K562 (cell line): ENCODE results near the gene MAP3K6. TPM values are rescaled to one million over a fixed set of nuclear protein-coding genes. Genes with fewer than 3 reads are reported as not detected.

ENCODE experiments used
- C11orf30 ChIP-seq: fragments of 450-650 bp; IDR thresholded peaks from 2 replicates; pipeline ENCODE4 v1.6.1; 2016; ENCODE audit warnings: low read depth, mild to moderate bottlenecking
- IRF2 ChIP-seq: sonication (generic); formaldehyde crosslinking; IDR thresholded peaks from 2 replicates; pipeline ENCODE4 v1.8.1; 2022; ENCODE audit warnings: mild to moderate bottlenecking, missing genetic modification reagents
- MTA3 ChIP-seq: fragments of 450-650 bp; formaldehyde crosslinking; IDR thresholded peaks from 2 replicates; pipeline ENCODE4 v1.6.1; 2017; ENCODE audit warnings: mild to moderate bottlenecking, borderline replicate concordance
- NONO ChIP-seq, 2 experiments: fragments of 200-400 bp in 1 of 2; fragments of 450-650 bp in 1 of 2; formaldehyde crosslinking in 1 of 2; IDR thresholded peaks; 2 replicates each; pipeline ENCODE4 v1.6.1; 2017; ENCODE audit warnings: low read depth in 2 of 2, mild to moderate bottlenecking in 2 of 2, moderate library complexity in 2 of 2, low read length in 1 of 2
- STAG1 ChIP-seq: sonication (generic); formaldehyde crosslinking; IDR thresholded peaks from 2 replicates; pipeline ENCODE4 v1.5.0; 2020; ENCODE audit warnings: missing genetic modification reagents, borderline replicate concordance
- TAL1 ChIP-seq: fragments of 450-650 bp; IDR thresholded peaks from 2 replicates; pipeline ENCODE4 v1.6.1; 2016; ENCODE audit warnings: mild to moderate bottlenecking
- ZBTB1 ChIP-seq: sonication (generic); formaldehyde crosslinking; IDR thresholded peaks from 2 replicates; pipeline ENCODE4 v1.8.1; 2023; ENCODE audit warnings: missing genetic modification reagents, low read depth, mild to moderate bottlenecking, borderline replicate concordance
- ZBTB17 ChIP-seq: fragments of 450-650 bp; formaldehyde crosslinking; IDR thresholded peaks from 2 replicates; pipeline ENCODE4 v1.4.0; 2020; ENCODE audit warnings: mild to moderate bottlenecking
- ZBTB40 ChIP-seq, 2 experiments: fragments of 450-650 bp in 1 of 2; sonication (generic) in 1 of 2; formaldehyde crosslinking in 1 of 2; IDR thresholded peaks; 2 replicates each; pipeline versions ENCODE4 v1.7.1 to v1.9.0; 2016 to 2022; ENCODE audit warnings: inconsistent platforms in 1 of 2, mild to moderate bottlenecking in 1 of 2, missing genetic modification reagents in 1 of 2
- polyA plus RNA-seq, 8 experiments: library from polyadenylated mRNA; depleted of rRNA in 4 of 8; stranded (reverse) in 5 of 8; unstranded in 3 of 8; fragments of >200 nt; fragmentation: Nextera tagmentation in 2 of 8; fragmentation: Illumina TruSeq in 1 of 8; extraction: Ambion mirVana in 2 of 8; extraction: Trizol in 1 of 8; gene quantifications; 2 replicates each; pipeline versions ENCODE4 v1.2.1 to v1.2.3, GENCODE V29; 2011 to 2014; ENCODE audit warnings: inconsistent platforms in 1 of 8, missing spikeins in 1 of 8
- total RNA-seq, 7 experiments: library from RNA; depleted of rRNA in 6 of 7; stranded (reverse); fragments of >200 nt in 6 of 7; fragmentation: Illumina TruSeq in 2 of 7; extraction: Trizol in 2 of 7; gene quantifications; 2 replicates each; pipeline versions ENCODE4 v1.2.1 to v1.2.3, GENCODE V29; 2011 to 2021; ENCODE audit warnings: low replicate concordance in 1 of 7
- TF ChIP-seq, protein P1 (sequence below), 3 experiments: IDR thresholded peaks in 2 of 3; conservative IDR thresholded peaks in 1 of 3; 2 replicates each; pipeline ENCODE4 v1.5.1; 2011 to 2012; ENCODE audit warnings: low read length in 3 of 3, mild to moderate bottlenecking in 3 of 3, control low read depth in 2 of 3, improper control_type of control experiment in 1 of 3, inconsistent platforms in 1 of 3, low read depth in 1 of 3, mixed read lengths in 1 of 3, moderate library complexity in 1 of 3; ENCODE audit not compliant: insufficient read depth in 2 of 3
- TF ChIP-seq, protein P2 (sequence below): fragments of 450-650 bp; IDR thresholded peaks from 2 replicates; pipeline ENCODE4 v1.6.1; 2014; ENCODE audit warnings: low read depth, mild to moderate bottlenecking, moderate library complexity, borderline replicate concordance

MAP3K6 gene
- total and polyA plus RNA-seq, 9 of the 15 experiments (the other 6 are each of a cell fraction or from before 2014, with no cell fraction given) = 0.99 to 21.9 (median 7.0) TPM

DNA sequence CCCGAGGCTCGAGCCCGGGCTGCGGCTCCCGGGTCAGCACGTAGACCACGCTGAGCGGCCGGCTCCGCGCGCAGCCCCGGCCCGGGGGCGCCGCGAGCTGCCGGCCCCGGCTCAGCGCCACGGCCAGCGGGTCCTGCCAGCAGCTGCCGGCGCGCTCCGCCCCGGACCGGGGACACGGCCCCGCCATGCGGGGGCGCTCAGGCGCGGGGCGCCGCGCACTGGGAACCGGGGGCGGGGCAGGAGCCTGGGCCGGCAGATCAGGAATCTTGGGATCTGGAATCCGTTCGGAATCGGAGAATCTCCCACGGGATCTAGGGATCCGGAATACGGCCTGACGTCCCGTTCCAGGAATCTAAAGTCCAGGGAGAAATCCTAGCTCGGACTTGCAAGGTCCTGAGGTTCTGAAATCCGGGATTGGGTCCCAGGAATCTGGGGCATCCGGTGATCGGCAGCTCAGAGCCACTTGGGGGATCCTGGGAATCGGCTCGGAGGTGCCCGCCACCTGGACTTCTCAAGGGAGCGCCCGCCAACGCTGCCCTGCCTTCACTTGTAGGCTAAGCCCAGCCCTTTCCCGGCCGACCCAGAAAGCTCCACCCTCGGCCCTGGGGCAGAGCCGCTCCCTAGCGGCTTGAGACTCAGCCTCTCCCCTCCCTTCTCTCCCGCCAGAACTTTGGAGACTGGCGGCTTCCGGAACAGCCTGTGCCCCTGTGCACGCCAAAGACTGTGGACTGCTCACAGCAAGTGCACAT lies at the start of gene MAP3K6 (continued):
- TF ChIP-seq, protein P1, sequence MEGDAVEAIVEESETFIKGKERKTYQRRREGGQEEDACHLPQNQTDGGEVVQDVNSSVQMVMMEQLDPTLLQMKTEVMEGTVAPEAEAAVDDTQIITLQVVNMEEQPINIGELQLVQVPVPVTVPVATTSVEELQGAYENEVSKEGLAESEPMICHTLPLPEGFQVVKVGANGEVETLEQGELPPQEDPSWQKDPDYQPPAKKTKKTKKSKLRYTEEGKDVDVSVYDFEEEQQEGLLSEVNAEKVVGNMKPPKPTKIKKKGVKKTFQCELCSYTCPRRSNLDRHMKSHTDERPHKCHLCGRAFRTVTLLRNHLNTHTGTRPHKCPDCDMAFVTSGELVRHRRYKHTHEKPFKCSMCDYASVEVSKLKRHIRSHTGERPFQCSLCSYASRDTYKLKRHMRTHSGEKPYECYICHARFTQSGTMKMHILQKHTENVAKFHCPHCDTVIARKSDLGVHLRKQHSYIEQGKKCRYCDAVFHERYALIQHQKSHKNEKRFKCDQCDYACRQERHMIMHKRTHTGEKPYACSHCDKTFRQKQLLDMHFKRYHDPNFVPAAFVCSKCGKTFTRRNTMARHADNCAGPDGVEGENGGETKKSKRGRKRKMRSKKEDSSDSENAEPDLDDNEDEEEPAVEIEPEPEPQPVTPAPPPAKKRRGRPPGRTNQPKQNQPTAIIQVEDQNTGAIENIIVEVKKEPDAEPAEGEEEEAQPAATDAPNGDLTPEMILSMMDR (IDR thresholded peaks at IDR 0.05 in 2 of 3, conservative IDR thresholded peaks at IDR 0.05 in 1 of 3; ENCODE audit: insufficient read depth in 2 of 3, low read depth in 1 of 3, low read length in 3 of 3) = peak; percentile 59 to 79 (median 70)
- TF ChIP-seq TAL1 (no peak), ZBTB40 (IDR thresholded peaks at IDR 0.05) (no peak; the same call in 1 of the 2 replicates), ZBTB40 (CRISPR knock-in tag; IDR thresholded peaks at IDR 0.05) (no peak), C11orf30 (no peak), STAG1 (0 out of 2 replicates have a peak, but pooled peaks have one; percentile 26), NONO (IDR thresholded peaks at IDR 0.05; ENCODE audit: low read depth in 2 of 2, low read length in 1 of 2) (peak in 1 of 2 experiments; percentile 96; a peak in 2 of 4 replicates), MTA3 (peak; percentile 54; the same call in 1 of the 2 replicates), IRF2 (no peak), ZBTB1 (0 out of 2 replicates have a peak, but pooled peaks have one; percentile 26), ZBTB17 (CRISPR knock-in tag) (0 out of 2 replicates have a peak, but pooled peaks have one; percentile 58)
- TF ChIP-seq, protein P2, sequence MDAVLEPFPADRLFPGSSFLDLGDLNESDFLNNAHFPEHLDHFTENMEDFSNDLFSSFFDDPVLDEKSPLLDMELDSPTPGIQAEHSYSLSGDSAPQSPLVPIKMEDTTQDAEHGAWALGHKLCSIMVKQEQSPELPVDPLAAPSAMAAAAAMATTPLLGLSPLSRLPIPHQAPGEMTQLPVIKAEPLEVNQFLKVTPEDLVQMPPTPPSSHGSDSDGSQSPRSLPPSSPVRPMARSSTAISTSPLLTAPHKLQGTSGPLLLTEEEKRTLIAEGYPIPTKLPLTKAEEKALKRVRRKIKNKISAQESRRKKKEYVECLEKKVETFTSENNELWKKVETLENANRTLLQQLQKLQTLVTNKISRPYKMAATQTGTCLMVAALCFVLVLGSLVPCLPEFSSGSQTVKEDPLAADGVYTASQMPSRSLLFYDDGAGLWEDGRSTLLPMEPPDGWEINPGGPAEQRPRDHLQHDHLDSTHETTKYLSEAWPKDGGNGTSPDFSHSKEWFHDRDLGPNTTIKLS = peak; percentile 58; the same call in 1 of the 2 replicates
